Esophagus muscularis mucosa (tissue), 3 donors: ENCODE data around the gene TOM1L2.

ENCODE experiments used
- CTCF ChIP-seq, 3 experiments: fragments of 200-600 bp in 2 of 3; fragments of 450-650 bp in 1 of 3; sonication (generic) in 2 of 3; IDR thresholded peaks; one replicate each; pipeline ENCODE4 v1.5.1; 2017 to 2019; ENCODE audit warnings: antibody characterized with exemption in 3 of 3, mild to moderate bottlenecking in 2 of 3, moderate library complexity in 1 of 3
- POLR2A ChIP-seq: fragments of 450-650 bp; IDR thresholded peaks from one replicate; pipeline ENCODE4 v1.6.1; 2017; ENCODE audit warnings: antibody characterized with exemption, moderate library complexity, mild to moderate bottlenecking, low read depth
- POLR2AphosphoS5 ChIP-seq, 2 donors: sonication (generic); formaldehyde crosslinking; IDR thresholded peaks; one replicate each; pipeline ENCODE4 v1.6.1; 2017; ENCODE audit warnings: antibody characterized with exemption in 2 of 2

GRCh38 chr17:17826342-17826713 is 145.9 kb downstream of the TOM1L2 start:
- TF ChIP-seq POLR2A (no peak), CTCF (IDR thresholded peaks at IDR 0.05) (no peak), POLR2AphosphoS5 (IDR thresholded peaks at IDR 0.05) (no peak)
